SK-N-SH (cell line): Measurements from ENCODE around the gene NEUROG3. TPM values are rescaled to one million over a fixed set of nuclear protein-coding genes. Genes with fewer than 3 reads are reported as not detected.

ENCODE experiments used
- CTCF ChIA-PET: fragments of 300-600, 350-600 bp; formaldehyde crosslinking; extraction: SDS; loops from one replicate; lab custom pipeline; 2021; lab: Yijun Ruan, JAX
- POLR2A ChIA-PET: fragments of 350-600 bp; sonication (Branson Sonifier 250); formaldehyde crosslinking; extraction: SDS; loops from one replicate; lab custom pipeline; 2020; ENCODE audit warnings: antibody characterized with exemption, inconsistent platforms; lab: Yijun Ruan, JAX
- DNase-seq: peaks from one replicate; pipeline ENCODE4 v3.0.0; 2012
- H2AFZ ChIP-seq: fragments of 200-600 bp; sonication (generic); 2 replicates; pipeline ENCODE4 v1.8.1; 2016; ENCODE audit warnings: antibody characterized with exemption, mild to moderate bottlenecking, low read depth
- H3F3A ChIP-seq: fragments of 200-600 bp; sonication (generic); replicated peaks from 2 replicates; pipeline ENCODE3; 2016; ENCODE audit warnings: antibody characterized with exemption, mild to moderate bottlenecking; ENCODE audit not compliant: insufficient read depth
- H3K27ac ChIP-seq, 2 experiments: fragments of 200-500 bp in 1 of 2; fragments of 200-600 bp in 1 of 2; sonication (Bioruptor generic) in 1 of 2; sonication (generic), shearing (Covaris generic) in 1 of 2; 2 replicates each; pipeline versions ENCODE4 v1.5.1 to v1.6.1; 2014 to 2016; ENCODE audit warnings: low read depth in 2 of 2, inconsistent platforms in 1 of 2, low read length in 1 of 2, mild to moderate bottlenecking in 1 of 2, mixed read lengths in 1 of 2
- H3K27me3 ChIP-seq: fragments of 200-600 bp; sonication (generic), shearing (Covaris generic); 2 replicates; pipeline ENCODE4 v1.6.1; 2016; ENCODE audit warnings: mixed run types; ENCODE audit not compliant: insufficient read depth
- H3K36me3 ChIP-seq, 2 experiments: fragments of 200-500 bp in 1 of 2; fragments of 200-600 bp in 1 of 2; sonication (Bioruptor generic) in 1 of 2; sonication (generic) in 1 of 2; replicated peaks in 1 of 2; 2 replicates each; pipeline versions ENCODE3 to v1.5.1; 2014 to 2016; ENCODE audit warnings: low read length in 1 of 2, mild to moderate bottlenecking in 1 of 2; ENCODE audit not compliant: insufficient read depth in 2 of 2, control insufficient read depth in 1 of 2
- H3K4me1 ChIP-seq, 2 experiments: fragments of 200-500 bp in 1 of 2; fragments of 200-600 bp in 1 of 2; sonication (Bioruptor generic) in 1 of 2; sonication (generic), shearing (Covaris generic) in 1 of 2; 2 replicates each; pipeline versions ENCODE4 v1.5.1 to v1.6.1; 2014 to 2016; ENCODE audit warnings: low read depth in 1 of 2, low read length in 1 of 2, mixed run types in 1 of 2; ENCODE audit not compliant: insufficient read depth in 2 of 2, control insufficient read depth in 1 of 2
- H3K4me2 ChIP-seq: fragments of 200-600 bp; sonication (generic), shearing (Covaris generic); 2 replicates; pipeline ENCODE4 v1.6.1; 2017; ENCODE audit warnings: mixed run types
- H3K4me3 ChIP-seq, 2 experiments: fragments of 200-500 bp in 1 of 2; fragments of 200-600 bp in 1 of 2; sonication (Bioruptor generic) in 1 of 2; sonication (generic), shearing (Covaris generic) in 1 of 2; 2 replicates each; pipeline versions ENCODE4 v1.5.1 to v1.8.1; 2014 to 2016; ENCODE audit warnings: low read depth in 2 of 2, inconsistent platforms in 1 of 2, low read length in 1 of 2, mild to moderate bottlenecking in 1 of 2, mixed read lengths in 1 of 2, moderate library complexity in 1 of 2
- H3K79me2 ChIP-seq: fragments of 200-600 bp; sonication (generic); 2 replicates; pipeline ENCODE4 v1.8.1; 2017; ENCODE audit warnings: mild to moderate bottlenecking; ENCODE audit not compliant: insufficient read depth
- H3K9ac ChIP-seq: fragments of 200-600 bp; sonication (generic); 2 replicates; pipeline ENCODE4 v1.6.1; 2017; ENCODE audit warnings: mixed run types
- H3K9me2 ChIP-seq: fragments of 200-600 bp; sonication (generic); 2 replicates; pipeline ENCODE4 v1.6.1; 2017; ENCODE audit warnings: mixed run types
- H3K9me3 ChIP-seq: fragments of 200-600 bp; sonication (generic); 2 replicates; pipeline ENCODE4 v1.6.1; 2017; ENCODE audit warnings: mixed run types, mild to moderate bottlenecking, moderate library complexity
- H4K20me1 ChIP-seq: fragments of 200-600 bp; sonication (generic); 2 replicates; pipeline ENCODE4 v1.6.1; 2017; ENCODE audit warnings: mild to moderate bottlenecking, mixed run types; ENCODE audit not compliant: insufficient read depth
- CHD2 ChIP-seq: fragments of 150-350 bp; IDR thresholded peaks from 2 replicates; pipeline ENCODE4 v1.6.1; 2018; ENCODE audit warnings: low read length; ENCODE audit not compliant: partially characterized antibody
- EP300 ChIP-seq, 2 experiments: IDR thresholded peaks; 2 replicates each; pipeline versions ENCODE4 v1.4.0 to v1.6.1; 2012; ENCODE audit warnings: borderline replicate concordance in 1 of 2, low read depth in 1 of 2, low read length in 1 of 2
- EZH2phosphoT487 ChIP-seq: fragments of 200-600 bp; sonication (generic); IDR thresholded peaks from 2 replicates; pipeline ENCODE4 v1.6.1; 2017; ENCODE audit warnings: low read depth, mixed run types, mild to moderate bottlenecking, antibody characterized with exemption, moderate library complexity, borderline replicate concordance
- NRF1 ChIP-seq: IDR thresholded peaks from 2 replicates; pipeline ENCODE4 v1.6.1; 2012; ENCODE audit warnings: low read depth, mild to moderate bottlenecking, low read length
- RCOR1 ChIP-seq: fragments of 150-350 bp; IDR thresholded peaks from 2 replicates; pipeline ENCODE4 v1.6.1; 2017; ENCODE audit warnings: antibody characterized with exemption, low read length
- RXRA ChIP-seq: IDR thresholded peaks from 2 replicates; pipeline ENCODE4 v1.4.0; 2012; ENCODE audit warnings: low read depth, mild to moderate bottlenecking, borderline replicate concordance
- WGBS: methylation state at CpG from one replicate; pipeline ENCODE4 v1.1.6; 2017; ENCODE audit warnings: low lambda C conversion rate; 5-methylcytosine and 5-hydroxymethylcytosine counted together
- polyA plus RNA-seq, 3 experiments: library from polyadenylated mRNA; depleted of rRNA; stranded (reverse); fragments of >200 nt; gene quantifications; 2 replicates each; pipeline ENCODE4 v1.2.3, GENCODE V29; 2012
- TF ChIP-seq, protein P1 (sequence below): fragments of 200-600 bp; sonication (generic); IDR thresholded peaks from 2 replicates; pipeline ENCODE4 v1.6.1; 2017; ENCODE audit warnings: antibody characterized with exemption, mild to moderate bottlenecking, moderate library complexity
- TF ChIP-seq, protein P2 (sequence below): IDR thresholded peaks from 2 replicates; pipeline ENCODE4 v1.4.0; 2012; ENCODE audit warnings: low read depth, borderline replicate concordance

NEUROG3 gene
- polyA plus RNA-seq, 1 of the 3 experiments (the other 2 are of a cell fraction): not detected

DNA sequence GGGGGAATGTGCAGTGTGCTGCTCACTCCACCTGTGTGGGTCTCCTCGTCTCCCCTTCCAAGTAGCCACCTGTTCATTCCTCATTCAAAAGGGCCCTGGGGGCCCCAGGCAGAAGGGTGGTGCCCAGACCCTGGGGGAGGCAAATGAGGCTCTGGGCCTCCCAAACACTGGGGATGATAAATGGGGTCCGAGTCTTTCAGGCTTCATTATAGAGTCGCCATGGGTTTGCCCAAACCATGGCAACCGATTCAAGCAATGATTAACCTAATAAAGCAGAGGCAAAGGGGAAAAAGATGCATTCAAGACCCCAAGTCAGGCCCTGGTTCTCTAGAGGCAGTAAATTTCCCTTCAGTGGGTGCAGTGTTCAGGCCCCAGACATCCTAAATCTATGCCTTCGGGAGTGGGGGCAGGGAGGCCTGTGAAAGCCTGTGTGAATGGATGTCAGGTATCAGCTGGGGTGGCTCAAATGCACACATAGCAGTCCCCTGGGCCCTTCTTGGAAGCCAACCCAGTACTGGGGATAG is 10.4 kb downstream of the NEUROG3 start:
- Histone ChIP-seq H3K36me3 (no peaks in the 10 kb centered on the region), H3K27me3 (no peaks in the 10 kb centered on the region; the same call in 1 of the 2 replicates), H3K4me1 (no peaks in the 10 kb centered on the region), H2AFZ (no peak overlapping the region), H4K20me1 (no peaks in the 10 kb centered on the region), H3K9me2 (no peaks in the 10 kb centered on the region), H3K4me3 (no peak overlapping the region), H3F3A (no peaks in the 10 kb centered on the region), H3K27ac (no peak overlapping the region), H3K9ac (no peak overlapping the region), H3K9me3 (no peaks in the 10 kb centered on the region), H3K4me2 (no peak overlapping the region), H3K79me2 (no peaks in the 10 kb centered on the region)
- DNase-seq: no peak
- TF ChIP-seq, protein P1, sequence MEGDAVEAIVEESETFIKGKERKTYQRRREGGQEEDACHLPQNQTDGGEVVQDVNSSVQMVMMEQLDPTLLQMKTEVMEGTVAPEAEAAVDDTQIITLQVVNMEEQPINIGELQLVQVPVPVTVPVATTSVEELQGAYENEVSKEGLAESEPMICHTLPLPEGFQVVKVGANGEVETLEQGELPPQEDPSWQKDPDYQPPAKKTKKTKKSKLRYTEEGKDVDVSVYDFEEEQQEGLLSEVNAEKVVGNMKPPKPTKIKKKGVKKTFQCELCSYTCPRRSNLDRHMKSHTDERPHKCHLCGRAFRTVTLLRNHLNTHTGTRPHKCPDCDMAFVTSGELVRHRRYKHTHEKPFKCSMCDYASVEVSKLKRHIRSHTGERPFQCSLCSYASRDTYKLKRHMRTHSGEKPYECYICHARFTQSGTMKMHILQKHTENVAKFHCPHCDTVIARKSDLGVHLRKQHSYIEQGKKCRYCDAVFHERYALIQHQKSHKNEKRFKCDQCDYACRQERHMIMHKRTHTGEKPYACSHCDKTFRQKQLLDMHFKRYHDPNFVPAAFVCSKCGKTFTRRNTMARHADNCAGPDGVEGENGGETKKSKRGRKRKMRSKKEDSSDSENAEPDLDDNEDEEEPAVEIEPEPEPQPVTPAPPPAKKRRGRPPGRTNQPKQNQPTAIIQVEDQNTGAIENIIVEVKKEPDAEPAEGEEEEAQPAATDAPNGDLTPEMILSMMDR: no peak
- 17% methylated on average over 5 of the region's 5 CpGs for WGBS
- CTCF ChIA-PET: interaction anchor here (1.1 kb wide), 1 partner anchor 24 kb away, joined by 3 read pairs; no protein-coding TSS in a partner anchor
- POLR2A ChIA-PET: no interaction called here

GRCh38 chr10:69559525-69559924 is 13.7 kb downstream of the NEUROG3 start:
- Histone ChIP-seq H3K27me3 (no peaks in the 10 kb centered on the region; the same call in 1 of the 2 replicates), H3K9me2 (no peaks in the 10 kb centered on the region), H3K9ac (no peak overlapping the region), H3K4me1 (no peaks in the 10 kb centered on the region), H3K9me3 (no peaks in the 10 kb centered on the region), H3K27ac (no peak overlapping the region), H2AFZ (no peak overlapping the region), H3K4me2 (no peak overlapping the region), H3F3A (no peaks in the 10 kb centered on the region), H4K20me1 (no peaks in the 10 kb centered on the region), H3K79me2 (no peaks in the 10 kb centered on the region), H3K36me3 (no peaks in the 10 kb centered on the region), H3K4me3 (no peak overlapping the region)
- ChIA-PET POLR2A (no interaction called here), CTCF (interaction anchor here (0.6 to 1.4 kb wide), 4 partner anchors 29 to 242 kb away, joined by 3 to 4 read pairs (median 4); no protein-coding TSS in a partner anchor)
- TF ChIP-seq EP300 (IDR thresholded peaks at IDR 0.05; ENCODE audit: borderline replicate concordance in 1 of 2, low read depth in 1 of 2, low read length in 1 of 2) (no peak), NRF1 (no peak), EZH2phosphoT487 (no peak), RCOR1 (no peak), RXRA (no peak), CHD2 (no peak)
- TF ChIP-seq, protein P2, sequence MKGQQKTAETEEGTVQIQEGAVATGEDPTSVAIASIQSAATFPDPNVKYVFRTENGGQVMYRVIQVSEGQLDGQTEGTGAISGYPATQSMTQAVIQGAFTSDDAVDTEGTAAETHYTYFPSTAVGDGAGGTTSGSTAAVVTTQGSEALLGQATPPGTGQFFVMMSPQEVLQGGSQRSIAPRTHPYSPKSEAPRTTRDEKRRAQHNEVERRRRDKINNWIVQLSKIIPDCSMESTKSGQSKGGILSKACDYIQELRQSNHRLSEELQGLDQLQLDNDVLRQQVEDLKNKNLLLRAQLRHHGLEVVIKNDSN: no peak
- DNase-seq: no peak
- 35% methylated on average over 5 of the region's 6 CpGs for WGBS
